ENCODE measurements around the gene IRF2BP1.

IRF2BP1 gene, protein sequence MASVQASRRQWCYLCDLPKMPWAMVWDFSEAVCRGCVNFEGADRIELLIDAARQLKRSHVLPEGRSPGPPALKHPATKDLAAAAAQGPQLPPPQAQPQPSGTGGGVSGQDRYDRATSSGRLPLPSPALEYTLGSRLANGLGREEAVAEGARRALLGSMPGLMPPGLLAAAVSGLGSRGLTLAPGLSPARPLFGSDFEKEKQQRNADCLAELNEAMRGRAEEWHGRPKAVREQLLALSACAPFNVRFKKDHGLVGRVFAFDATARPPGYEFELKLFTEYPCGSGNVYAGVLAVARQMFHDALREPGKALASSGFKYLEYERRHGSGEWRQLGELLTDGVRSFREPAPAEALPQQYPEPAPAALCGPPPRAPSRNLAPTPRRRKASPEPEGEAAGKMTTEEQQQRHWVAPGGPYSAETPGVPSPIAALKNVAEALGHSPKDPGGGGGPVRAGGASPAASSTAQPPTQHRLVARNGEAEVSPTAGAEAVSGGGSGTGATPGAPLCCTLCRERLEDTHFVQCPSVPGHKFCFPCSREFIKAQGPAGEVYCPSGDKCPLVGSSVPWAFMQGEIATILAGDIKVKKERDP

GRCh38 chr19:45885556-45886426, at the start of gene IRF2BP1:
TSS of gene IRF2BP1 (minus strand) at chr19:45886141. CDS start at chr19:45885774, 367 bp downstream.
- Mint-ChIP-seq H3K4me3 (peak within 1 kb of the TSS; percentile 86), H3K27ac (peak within 1 kb of the TSS; percentile 97), H3K27me3 (peaks cover 3% of the 10 kb centered on the region), H3K9me3 (no peaks in the 10 kb centered on the region), H3K36me3 (ENCODE audit: low read depth) (peaks cover 11% of the 10 kb centered on the region), H3K4me1 (ENCODE audit: low read depth) (peaks cover 38% of the 10 kb centered on the region)
- DNase-seq, result peak; percentile 90

- Mint-ChIP-seq H3K9me3 (no peaks in the 10 kb centered on the region), H3K27ac (no peak overlapping the region), H3K4me3 (no peak overlapping the region), H3K4me1 (ENCODE audit: low read depth) (peaks cover 4% of the 10 kb centered on the region), H3K36me3 (ENCODE audit: low read depth) (no peaks in the 10 kb centered on the region), H3K27me3 (peaks cover 76% of the 10 kb centered on the region)
- DNase-seq, result no peak
Measured at GRCh38 chr19:45935267-45935666, 49.3 kb upstream of the IRF2BP1 start.

DNA sequence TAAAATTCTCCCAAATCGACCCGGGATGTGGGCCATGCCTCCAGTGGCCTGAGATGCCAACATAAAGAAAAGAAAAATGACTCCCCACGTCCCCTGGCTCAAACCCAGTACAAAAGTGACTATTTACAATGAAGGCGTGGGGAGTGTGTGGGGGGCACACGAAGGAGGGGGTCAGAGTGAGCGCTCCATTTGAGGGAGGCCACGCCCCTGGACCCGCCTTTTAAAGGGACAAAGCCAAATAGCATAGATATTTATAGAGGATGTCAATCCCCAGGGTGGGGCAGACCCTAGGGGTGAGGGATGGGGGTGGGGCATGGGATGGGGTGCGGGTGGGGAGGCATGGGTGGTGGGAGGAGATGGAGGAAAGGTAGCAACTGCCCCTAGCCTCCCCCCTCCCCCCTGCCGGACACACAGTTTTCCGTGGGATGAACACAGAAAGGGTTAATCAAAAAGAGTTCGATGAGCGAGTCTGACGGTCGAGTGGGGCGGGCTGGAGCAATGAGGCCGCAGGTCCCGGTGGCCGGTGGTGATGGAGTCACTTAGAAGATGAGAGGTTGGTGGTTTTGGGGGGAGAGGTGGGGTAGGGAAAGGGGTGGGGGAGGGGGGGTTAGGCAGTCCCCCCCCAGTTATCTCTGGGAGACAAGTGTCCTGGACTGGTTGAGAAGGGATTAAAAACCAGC, 48.8 kb upstream of the IRF2BP1 start:
- no peak overlapping the region for H3K27ac Mint-ChIP-seq
- DNase-seq, result no peak
- no peak overlapping the region for H3K4me3 Mint-ChIP-seq
- H3K36me3 Mint-ChIP-seq (ENCODE audit: low read depth), result no peaks in the 10 kb centered on the region
- H3K9me3 Mint-ChIP-seq, result no peaks in the 10 kb centered on the region
- H3K27me3 Mint-ChIP-seq, result peaks cover 73% of the 10 kb centered on the region
- peaks cover 3% of the 10 kb centered on the region for H3K4me1 Mint-ChIP-seq (ENCODE audit: low read depth)

DNA sequence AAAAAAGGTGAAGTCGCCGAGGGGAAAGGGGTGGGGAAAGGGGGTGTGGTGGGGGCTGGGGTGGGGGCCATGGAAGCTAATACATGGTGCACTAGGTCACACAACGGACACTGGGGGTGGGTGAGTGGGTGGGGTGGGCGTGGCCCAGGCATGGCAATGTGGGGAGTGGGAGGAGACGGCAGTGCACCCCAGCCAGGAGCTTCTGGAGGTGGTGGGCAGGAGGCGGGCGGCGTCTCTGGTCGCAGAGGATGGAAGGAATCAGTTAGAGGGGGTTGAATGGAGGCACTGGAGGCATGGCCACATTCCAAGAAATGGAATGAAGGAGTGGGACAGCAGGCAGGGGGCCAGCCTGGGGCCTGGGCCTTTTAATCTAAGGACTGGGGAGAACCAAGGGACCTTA, 47.8 kb upstream of the IRF2BP1 start:
- H3K4me1 Mint-ChIP-seq (ENCODE audit: low read depth), result peaks cover under 1% of the 10 kb centered on the region
- no peak for DNase-seq
- H3K36me3 Mint-ChIP-seq (ENCODE audit: low read depth), result no peaks in the 10 kb centered on the region
- no peak overlapping the region for H3K4me3 Mint-ChIP-seq
- no peaks in the 10 kb centered on the region for H3K9me3 Mint-ChIP-seq
- H3K27ac Mint-ChIP-seq, result no peak overlapping the region
- H3K27me3 Mint-ChIP-seq, result peaks cover 65% of the 10 kb centered on the region

- Mint-ChIP-seq H3K27ac (no peak overlapping the region), H3K4me3 (no peak overlapping the region), H3K36me3 (ENCODE audit: low read depth) (no peaks in the 10 kb centered on the region), H3K4me1 (ENCODE audit: low read depth) (peaks cover 10% of the 10 kb centered on the region), H3K27me3 (peaks cover 45% of the 10 kb centered on the region), H3K9me3 (no peaks in the 10 kb centered on the region)
- no peak for DNase-seq
Measured at GRCh38 chr19:45931055-45931454, 45.1 kb upstream of the IRF2BP1 start.

DNA sequence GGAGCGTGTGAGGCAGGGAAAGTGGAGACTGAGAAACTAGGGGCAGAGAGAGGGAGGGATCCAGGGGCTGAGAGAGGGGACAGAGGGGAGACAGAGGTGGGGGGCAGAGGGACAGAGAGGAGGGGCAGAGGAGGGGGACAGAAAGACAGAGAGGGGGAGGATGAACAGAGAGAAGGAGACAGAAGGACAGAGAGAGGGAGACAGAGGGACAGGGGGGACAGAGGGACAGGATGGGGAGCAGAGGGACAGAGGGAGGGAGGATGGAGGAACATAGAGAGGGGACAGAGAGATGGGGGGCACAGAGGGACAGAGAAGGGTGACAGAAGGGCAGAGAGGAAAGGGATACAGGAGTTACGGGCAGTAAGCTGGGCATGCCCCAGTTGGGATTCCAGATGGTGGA, 43.3 kb upstream of the IRF2BP1 start:
- H3K4me3 Mint-ChIP-seq, result no peak overlapping the region
- no peaks in the 10 kb centered on the region for H3K9me3 Mint-ChIP-seq
- no peak overlapping the region for H3K27ac Mint-ChIP-seq
- DNase-seq, result no peak
- H3K27me3 Mint-ChIP-seq, result peaks cover 28% of the 10 kb centered on the region
- H3K36me3 Mint-ChIP-seq (ENCODE audit: low read depth), result no peaks in the 10 kb centered on the region
- peaks cover 10% of the 10 kb centered on the region for H3K4me1 Mint-ChIP-seq (ENCODE audit: low read depth)

GRCh38 chr19:45927565-45928261, 41.8 kb upstream of the IRF2BP1 start:
- peak; percentile 86 for DNase-seq
- Mint-ChIP-seq H3K36me3 (ENCODE audit: low read depth) (no peaks in the 10 kb centered on the region), H3K9me3 (no peaks in the 10 kb centered on the region), H3K4me3 (peak overlapping the region; percentile 60), H3K27ac (peak overlapping the region; percentile 12), H3K27me3 (peaks cover 17% of the 10 kb centered on the region), H3K4me1 (ENCODE audit: low read depth) (peaks cover 10% of the 10 kb centered on the region)

GRCh38 chr19:45924891-45925447, 39.0 kb upstream of the IRF2BP1 start:
- Mint-ChIP-seq H3K27ac (no peak overlapping the region), H3K4me1 (ENCODE audit: low read depth) (peaks cover 10% of the 10 kb centered on the region), H3K27me3 (peaks cover 7% of the 10 kb centered on the region), H3K4me3 (no peak overlapping the region), H3K9me3 (no peaks in the 10 kb centered on the region), H3K36me3 (ENCODE audit: low read depth) (no peaks in the 10 kb centered on the region)
- DNase-seq, result no peak

DNA sequence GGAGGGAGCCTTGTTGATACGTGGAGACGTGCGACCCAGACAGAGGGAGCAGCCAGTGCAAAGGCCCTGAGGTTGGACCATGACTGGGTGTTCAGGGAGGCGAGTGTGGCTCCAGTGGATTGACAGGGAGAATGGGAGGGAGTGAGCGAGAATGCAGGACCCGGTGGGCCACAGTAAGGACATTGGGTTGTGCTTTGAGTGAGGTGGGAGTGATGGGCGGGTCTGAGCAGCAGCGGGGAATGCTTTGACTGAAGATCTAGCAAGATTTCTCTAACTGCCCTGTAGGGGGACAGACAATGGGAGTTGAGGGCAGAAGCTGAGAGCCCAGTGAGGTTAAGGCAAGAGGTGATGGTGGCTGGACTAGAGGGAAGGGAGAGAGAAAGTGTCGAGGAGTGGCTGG, 36.3 kb upstream of the IRF2BP1 start:
- Mint-ChIP-seq H3K36me3 (ENCODE audit: low read depth) (no peaks in the 10 kb centered on the region), H3K27me3 (peaks cover 15% of the 10 kb centered on the region), H3K9me3 (no peaks in the 10 kb centered on the region), H3K27ac (no peak overlapping the region), H3K4me3 (no peak overlapping the region), H3K4me1 (ENCODE audit: low read depth) (peaks cover 7% of the 10 kb centered on the region)
- no peak for DNase-seq

DNA sequence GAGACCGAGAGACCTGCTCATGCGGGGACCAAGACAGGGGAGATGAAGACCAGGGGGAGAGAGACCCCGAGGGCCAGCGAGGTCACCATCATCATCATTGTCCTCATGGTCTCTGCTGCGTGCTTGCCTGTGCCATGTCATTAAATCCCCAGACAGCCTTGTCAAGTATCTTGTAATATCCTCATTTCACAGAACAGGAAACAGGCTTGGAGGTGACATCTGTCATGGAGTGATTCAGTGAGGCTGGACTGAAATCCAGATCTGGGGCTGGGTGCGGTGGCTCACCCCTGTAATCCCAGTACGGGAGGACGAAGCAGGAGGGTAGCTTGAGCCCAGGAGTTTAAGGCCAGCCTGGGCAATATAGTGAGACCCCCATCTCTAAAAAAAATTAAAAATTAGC, 34.5 kb upstream of the IRF2BP1 start:
- Mint-ChIP-seq H3K36me3 (ENCODE audit: low read depth) (no peaks in the 10 kb centered on the region), H3K9me3 (no peaks in the 10 kb centered on the region), H3K4me1 (ENCODE audit: low read depth) (peaks cover 6% of the 10 kb centered on the region), H3K27me3 (peaks cover 21% of the 10 kb centered on the region), H3K4me3 (no peak overlapping the region), H3K27ac (no peak overlapping the region)
- no peak for DNase-seq

DNA sequence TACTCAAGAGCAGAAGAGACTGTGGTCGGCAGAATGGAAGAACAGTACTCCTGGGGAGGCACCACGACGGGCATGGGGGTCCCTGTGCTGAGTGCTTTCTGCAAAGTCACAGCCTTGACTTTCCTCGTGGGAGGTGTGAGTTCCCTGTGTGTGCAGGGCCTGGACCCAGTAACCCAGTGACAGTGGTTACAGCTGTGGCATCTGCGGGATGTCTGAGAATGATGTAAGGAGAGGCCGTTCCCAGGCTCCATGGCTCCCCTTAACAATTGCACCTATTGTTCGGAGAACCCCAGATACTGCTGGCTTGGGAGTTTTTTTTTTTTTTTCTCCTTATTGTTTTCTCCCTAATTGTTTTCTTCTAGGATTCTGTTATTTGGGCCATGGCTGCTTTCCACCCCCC, 33.7 kb upstream of the IRF2BP1 start:
- Mint-ChIP-seq H3K36me3 (ENCODE audit: low read depth) (no peaks in the 10 kb centered on the region), H3K4me1 (ENCODE audit: low read depth) (peaks cover 6% of the 10 kb centered on the region), H3K9me3 (no peaks in the 10 kb centered on the region), H3K4me3 (no peak overlapping the region), H3K27me3 (peaks cover 24% of the 10 kb centered on the region), H3K27ac (no peak overlapping the region)
- DNase-seq, result no peak

DNA sequence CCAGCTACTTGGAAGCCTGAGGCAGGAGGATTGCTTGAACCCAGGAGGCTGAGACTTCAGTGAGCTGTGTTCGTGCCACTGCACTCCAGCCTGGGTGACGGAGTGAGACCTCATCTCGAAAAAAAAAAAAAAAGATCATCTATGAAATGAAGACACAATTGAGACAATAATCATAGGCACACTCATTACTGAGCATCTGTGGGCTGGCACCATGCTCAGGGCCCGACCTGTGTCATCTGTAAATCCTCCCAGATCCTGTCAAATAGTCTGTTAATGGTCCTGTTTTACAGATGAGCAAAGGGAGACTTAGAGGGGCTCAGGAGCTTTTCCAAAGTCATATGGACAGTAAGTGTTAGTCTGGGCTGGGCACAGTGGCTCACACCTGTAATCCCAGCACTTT, 32.8 kb upstream of the IRF2BP1 start:
- Mint-ChIP-seq H3K4me3 (no peak overlapping the region), H3K36me3 (ENCODE audit: low read depth) (no peaks in the 10 kb centered on the region), H3K27ac (no peak overlapping the region), H3K27me3 (peaks cover 26% of the 10 kb centered on the region), H3K9me3 (no peaks in the 10 kb centered on the region), H3K4me1 (ENCODE audit: low read depth) (peaks cover 6% of the 10 kb centered on the region)
- no peak for DNase-seq

- Mint-ChIP-seq H3K9me3 (no peaks in the 10 kb centered on the region), H3K36me3 (ENCODE audit: low read depth) (no peaks in the 10 kb centered on the region), H3K4me3 (no peak overlapping the region), H3K27ac (no peak overlapping the region), H3K4me1 (ENCODE audit: low read depth) (peaks cover 6% of the 10 kb centered on the region), H3K27me3 (peaks cover 37% of the 10 kb centered on the region)
- DNase-seq, result no peak
Measured at GRCh38 chr19:45917421-45918091, 31.6 kb upstream of the IRF2BP1 start.

All from activated T-cell treated with anti-CD3 and anti-CD28 coated beads, Interleukin-2, amount 50 U/mL, for 24 hours (primary cell).